Naive thymus-derived CD8-positive, alpha-beta T cell (primary cell): ENCODE measurements around the gene PHC2. TPM values are rescaled to one million over a fixed set of nuclear protein-coding genes. Genes with fewer than 3 reads are reported as not detected.

Experiments
- ATAC-seq, 2 donors: fragments of 150-1000 bp; cut with Tn5 transposase in 1 of 2; sonication (Bioruptor Pico), chemical (Tn5 transposase) in 1 of 2; 1 replicate in 1 of 2; 2 replicates in 1 of 2; pipeline ENCODE4 v1.10.0; 2021; ENCODE audit warnings: mild to moderate bottlenecking in 2 of 2, moderate library complexity in 2 of 2
- POLR2A ChIA-PET: fragments of 350-600 bp; sonication (Branson Sonifier 250); formaldehyde crosslinking; loops from one replicate; lab custom pipeline; 2021; ENCODE audit warnings: antibody characterized with exemption; lab: Charles Lee
- DNase-seq, 10 donors: peaks; one replicate each; pipeline versions ENCODE4 v3.0.0 to v3.0.0-alpha.2; 2020 to 2022
- H3K27ac Mint-ChIP-seq, 10 donors: one replicate each; pipeline ENCODE4 v1.8.0; 2020 to 2022; ENCODE audit warnings: mild to moderate bottlenecking in 10 of 10, mixed read lengths in 10 of 10, moderate library complexity in 4 of 10, inconsistent platforms in 1 of 10
- H3K27me3 Mint-ChIP-seq, 5 donors: one replicate each; pipeline ENCODE4 v1.8.0; 2021 to 2022; ENCODE audit warnings: mixed read lengths in 5 of 5
- H3K36me3 Mint-ChIP-seq, 3 donors: one replicate each; pipeline ENCODE4 v1.8.0; 2020 to 2022; ENCODE audit warnings: mixed read lengths in 3 of 3, mild to moderate bottlenecking in 2 of 3, inconsistent platforms in 1 of 3
- H3K4me1 Mint-ChIP-seq, 4 donors: one replicate each; pipeline ENCODE4 v1.8.0; 2021 to 2022; ENCODE audit warnings: mixed read lengths in 4 of 4
- H3K4me3 Mint-ChIP-seq, 10 donors: one replicate each; pipeline ENCODE4 v1.8.0; 2020 to 2022; ENCODE audit warnings: mild to moderate bottlenecking in 10 of 10, mixed read lengths in 10 of 10, moderate library complexity in 6 of 10, inconsistent platforms in 1 of 10
- H3K9me3 Mint-ChIP-seq, 9 donors: one replicate each; pipeline ENCODE4 v1.8.0; 2020 to 2022; ENCODE audit warnings: mixed read lengths in 9 of 9, mild to moderate bottlenecking in 3 of 9, inconsistent platforms in 1 of 9, moderate library complexity in 1 of 9
- polyA plus RNA-seq, 3 donors: library from polyadenylated mRNA; unstranded; fragments of 300-500 nt; fragmentation: Illumina TruSeq; gene quantifications; one replicate each; pipeline ENCODE4 v1.2.3, GENCODE V29; 2021
- total RNA-seq, 8 experiments: library from RNA in 2 of 8; stranded (reverse) in 2 of 8; gene quantifications; one replicate each; pipeline ENCODE4 v1.2.3 and lab custom pipeline; 2021 to 2026

PHC2 gene
- total and polyA plus RNA-seq, 5 experiments from 2014 or later: 11.8 to 38.4 (median 36.3) TPM

DNA sequence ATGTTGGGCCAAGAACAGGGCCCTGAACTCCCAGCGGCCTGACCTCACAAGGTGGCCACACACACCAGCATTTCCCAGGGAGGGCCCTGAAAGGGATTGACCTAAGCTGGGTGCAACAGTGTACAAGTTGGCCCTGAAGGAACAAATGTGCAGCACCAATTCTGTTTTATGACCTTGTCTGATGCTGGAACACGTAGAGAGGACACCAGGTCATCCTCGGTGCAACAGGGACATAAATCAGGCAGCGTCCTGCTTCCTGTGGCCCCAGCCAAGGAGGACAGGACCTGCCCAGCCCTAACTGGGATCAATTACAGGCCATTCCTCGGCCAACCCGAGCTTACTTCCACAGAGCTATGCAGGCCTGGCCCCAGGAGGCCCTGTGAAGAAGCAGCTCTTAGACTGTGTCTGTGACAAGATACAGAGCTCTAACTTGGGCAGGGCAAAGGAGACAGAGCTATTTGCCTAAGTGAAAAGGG lies 12.8 kb upstream of the PHC2 start:
- H3K36me3 Mint-ChIP-seq: no peaks in the 10 kb centered on the region
- H3K4me3 Mint-ChIP-seq: no peak overlapping the region
- POLR2A ChIA-PET: no interaction called here
- ATAC-seq (no peak), DNase-seq (no peak)
- no peaks in the 10 kb centered on the region for H3K9me3 Mint-ChIP-seq
- peak overlapping the region in 1 of 10 donors; percentile 9 for H3K27ac Mint-ChIP-seq
- peaks cover 10 to 68% (median 36%) of the 10 kb centered on the region in 5 donors for H3K27me3 Mint-ChIP-seq
- peaks cover 0 to 8% (median 0%) of the 10 kb centered on the region in 4 donors for H3K4me1 Mint-ChIP-seq

GRCh38 chr1:33443080-33443704 lies 12.3 kb upstream of the PHC2 start:
- Mint-ChIP-seq H3K27ac (peak overlapping the region in 1 of 10 donors; percentile 9), H3K4me3 (no peak overlapping the region), H3K36me3 (no peaks in the 10 kb centered on the region), H3K9me3 (no peaks in the 10 kb centered on the region), H3K4me1 (peaks cover 0 to 8% (median 0%) of the 10 kb centered on the region in 4 donors), H3K27me3 (peaks cover 8 to 63% (median 36%) of the 10 kb centered on the region in 5 donors)
- no peak for DNase-seq
- no peak for ATAC-seq
- POLR2A ChIA-PET: no interaction called here

- H3K9me3 Mint-ChIP-seq: no peaks in the 10 kb centered on the region
- DNase-seq (no peak), ATAC-seq (no peak)
- no peak overlapping the region for H3K4me3 Mint-ChIP-seq
- H3K27me3 Mint-ChIP-seq: peaks cover 4 to 53% (median 30%) of the 10 kb centered on the region in 5 donors
- peaks cover 0 to 8% (median 0%) of the 10 kb centered on the region in 4 donors for H3K4me1 Mint-ChIP-seq
- H3K36me3 Mint-ChIP-seq: no peaks in the 10 kb centered on the region
- POLR2A ChIA-PET: no interaction called here
- no peak overlapping the region for H3K27ac Mint-ChIP-seq
These were observed 11.2 kb upstream of the PHC2 start for GRCh38 chr1:33442141-33442540.

- peaks cover 4 to 46% (median 24%) of the 10 kb centered on the region in 5 donors for H3K27me3 Mint-ChIP-seq
- H3K4me3 Mint-ChIP-seq: no peak overlapping the region
- no peak for DNase-seq
- POLR2A ChIA-PET: no interaction called here
- ATAC-seq: no peak
- no peak overlapping the region for H3K27ac Mint-ChIP-seq
- H3K36me3 Mint-ChIP-seq: no peaks in the 10 kb centered on the region
- peaks cover 0 to 6% (median 0%) of the 10 kb centered on the region in 4 donors for H3K4me1 Mint-ChIP-seq
- H3K9me3 Mint-ChIP-seq: no peaks in the 10 kb centered on the region
These were observed 10.3 kb upstream of the PHC2 start for GRCh38 chr1:33441088-33441745.

DNA sequence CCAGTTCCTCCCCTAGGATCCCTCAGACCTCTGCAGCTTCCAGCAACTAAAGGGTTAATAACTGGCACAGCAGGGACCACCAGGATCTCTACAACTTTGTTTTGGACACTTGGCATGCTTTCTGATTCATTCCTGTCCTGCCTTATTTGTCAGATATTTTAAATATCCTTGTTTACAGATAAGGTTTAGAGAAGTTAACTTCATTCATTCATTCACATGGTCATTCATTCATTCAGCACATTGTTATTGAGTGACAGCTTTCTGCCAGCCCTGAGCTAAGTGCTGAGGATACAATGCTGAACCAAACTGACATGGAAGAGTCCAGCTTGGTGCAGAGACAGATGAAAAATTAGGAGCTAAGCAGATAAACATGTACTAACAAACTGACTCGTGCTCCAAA lies 8.8 kb upstream of the PHC2 start:
- Mint-ChIP-seq H3K27ac (no peak overlapping the region), H3K27me3 (peaks cover 4 to 36% (median 16%) of the 10 kb centered on the region in 5 donors), H3K36me3 (no peaks in the 10 kb centered on the region), H3K9me3 (no peaks in the 10 kb centered on the region), H3K4me3 (no peak overlapping the region), H3K4me1 (peaks cover 0 to 2% (median 0%) of the 10 kb centered on the region in 4 donors)
- no peak for DNase-seq
- POLR2A ChIA-PET: no interaction called here
- no peak for ATAC-seq

GRCh38 chr1:33438364-33439160 lies 7.7 kb upstream of the PHC2 start:
- Mint-ChIP-seq H3K4me1 (peaks cover 0 to 2% (median 0%) of the 10 kb centered on the region in 4 donors), H3K27ac (no peak overlapping the region), H3K4me3 (no peak overlapping the region), H3K27me3 (peaks cover 4 to 36% (median 16%) of the 10 kb centered on the region in 5 donors), H3K9me3 (no peaks in the 10 kb centered on the region), H3K36me3 (no peaks in the 10 kb centered on the region)
- POLR2A ChIA-PET: no interaction called here
- DNase-seq: no peak
- ATAC-seq: no peak

GRCh38 chr1:33436557-33437285 lies 5.8 kb upstream of the PHC2 start:
- POLR2A ChIA-PET: no interaction called here
- Mint-ChIP-seq H3K27me3 (peaks cover 4 to 31% (median 12%) of the 10 kb centered on the region in 5 donors), H3K9me3 (no peaks in the 10 kb centered on the region), H3K4me1 (peaks cover 0 to 2% (median under 1%) of the 10 kb centered on the region in 4 donors), H3K4me3 (no peak overlapping the region), H3K27ac (no peak overlapping the region), H3K36me3 (no peaks in the 10 kb centered on the region)
- ATAC-seq (no peak), DNase-seq (no peak)

- Mint-ChIP-seq H3K27ac (no peak overlapping the region), H3K27me3 (peaks cover 0 to 16% (median 3%) of the 10 kb centered on the region in 5 donors), H3K4me3 (no peak overlapping the region), H3K4me1 (peaks cover 0 to 4% (median 2%) of the 10 kb centered on the region in 4 donors), H3K9me3 (no peaks in the 10 kb centered on the region), H3K36me3 (no peaks in the 10 kb centered on the region)
- DNase-seq: no peak
- POLR2A ChIA-PET: no interaction called here
- no peak for ATAC-seq
These were observed 4.4 kb upstream of the PHC2 start for GRCh38 chr1:33435096-33435820.

DNA sequence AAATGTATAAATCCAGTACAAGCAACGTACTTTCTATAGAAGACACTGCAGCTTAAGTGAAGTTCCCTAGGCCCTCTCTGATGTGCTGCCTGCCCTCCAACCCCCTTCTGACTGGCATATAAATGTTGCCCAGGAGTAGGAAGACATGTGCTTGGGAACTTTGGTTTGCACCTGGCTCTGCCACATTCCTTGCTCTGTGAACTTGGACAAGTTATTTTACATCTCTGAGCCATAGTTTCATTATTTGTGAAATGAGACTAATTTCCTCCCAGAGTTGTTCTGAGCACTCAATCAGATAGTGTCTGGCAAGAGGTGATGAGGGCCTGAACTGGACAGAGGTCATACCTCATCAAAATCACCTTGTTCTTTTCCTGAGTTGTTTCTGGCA lies 3.5 kb upstream of the PHC2 start:
- ATAC-seq: no peak
- DNase-seq: no peak
- POLR2A ChIA-PET: no interaction called here
- Mint-ChIP-seq H3K36me3 (no peaks in the 10 kb centered on the region), H3K27ac (no peak overlapping the region), H3K27me3 (peaks cover 0 to 7% (median 2%) of the 10 kb centered on the region in 5 donors), H3K4me3 (no peak overlapping the region), H3K4me1 (peaks cover 0 to 4% (median 2%) of the 10 kb centered on the region in 4 donors), H3K9me3 (no peaks in the 10 kb centered on the region)

DNA sequence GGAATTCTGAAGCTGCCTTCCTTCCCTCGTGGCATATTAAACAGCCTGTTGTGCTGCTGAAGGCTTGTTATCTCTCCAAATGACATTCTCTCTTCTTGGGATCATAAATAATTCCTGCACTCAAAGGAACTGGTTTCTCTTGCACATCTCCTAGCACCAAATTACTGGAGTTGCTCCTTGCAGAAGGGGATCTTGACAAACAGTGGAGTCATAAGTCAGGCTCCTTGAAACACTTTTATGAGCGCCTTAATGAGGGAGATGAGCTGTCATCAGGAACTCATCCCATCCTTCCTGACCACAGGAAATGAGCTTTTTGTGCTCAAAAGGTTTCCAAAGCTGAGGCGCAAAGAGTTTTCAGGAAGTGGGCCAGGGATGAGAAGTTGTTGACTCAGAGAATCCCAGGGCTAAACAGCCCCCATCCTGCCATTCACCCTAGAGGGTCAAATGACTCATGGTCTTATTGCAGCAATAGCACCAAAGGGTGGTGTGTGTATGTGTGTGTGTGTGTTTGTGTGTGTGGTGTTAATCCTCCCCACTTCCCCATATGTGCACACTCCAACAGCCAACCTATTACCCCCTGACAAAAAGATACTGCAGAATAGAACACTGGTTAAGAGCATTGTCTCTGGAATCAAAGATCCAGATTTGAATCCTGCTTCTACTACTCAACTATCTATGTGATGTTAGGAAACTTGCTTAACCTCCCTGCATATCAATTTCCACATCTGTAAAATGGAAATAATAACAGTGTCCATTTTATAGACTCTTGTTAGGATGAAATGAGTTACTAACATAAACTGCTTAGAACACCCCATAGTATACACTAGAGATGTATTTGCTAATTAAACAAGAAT lies 2.8 kb upstream of the PHC2 start:
- Mint-ChIP-seq H3K9me3 (no peaks in the 10 kb centered on the region), H3K4me1 (peaks cover 0 to 4% (median 2%) of the 10 kb centered on the region in 4 donors), H3K27me3 (peaks cover 0 to 3% (median under 1%) of the 10 kb centered on the region in 5 donors), H3K27ac (no peak overlapping the region), H3K4me3 (no peak overlapping the region), H3K36me3 (no peaks in the 10 kb centered on the region)
- ATAC-seq: no peak
- DNase-seq: no peak
- POLR2A ChIA-PET: no interaction called here
